GM12878 (cell line): ENCODE data around the gene SSR3. TPM values are rescaled to one million over a fixed set of nuclear protein-coding genes. Genes with fewer than 3 reads are reported as not detected.

Experiments
- ATAC-seq: fragments of 200-7000 bp; cut with Tn5 transposase; 3 replicates; pipeline ENCODE4 v1.9.1; 2020; ENCODE audit warnings: mild to moderate bottlenecking, moderate library complexity
- BruUV-seq: library from RNA; stranded (reverse); fragments of 400-500 nt; replicated peaks from 2 replicates; lab custom pipeline; 2021; lab: Mats Ljungman, UMichigan
- CTCF ChIA-PET: fragments of 300-600 bp; sonication (Branson Sonifier 250); formaldehyde crosslinking; extraction: SDS; loops from one replicate; lab custom pipeline; 2021; ENCODE audit warnings: inconsistent platforms; lab: Yijun Ruan, JAX
- POLR2A ChIA-PET: fragments of 350-600 bp; formaldehyde crosslinking; extraction: SDS; loops from one replicate; lab custom pipeline; 2021; ENCODE audit warnings: inconsistent platforms; lab: Charles Lee
- RAD21 ChIA-PET: fragments of 300-600 bp; sonication (Branson Sonifier 250); formaldehyde crosslinking; loops from one replicate; lab custom pipeline; 2023; ENCODE audit warnings: antibody characterized with exemption; ENCODE audit not compliant: unreplicated experiment; lab: Charles Lee
- SMC1A ChIA-PET: fragments of 300-600 bp; sonication (Branson Sonifier 250); formaldehyde crosslinking; loops from one replicate; lab custom pipeline; 2023; ENCODE audit not compliant: unreplicated experiment, uncharacterized antibody; lab: Charles Lee
- DNase-seq: peaks from one replicate; pipeline ENCODE4 v3.0.0-alpha.2; 2011; ENCODE audit warnings: low read depth, low spot score
- FAIRE-seq: peaks from 3 replicates; lab custom pipeline; 2011; peaks lifted over from hg19 to GRCh38; lab: Jason Lieb, UNC
- H2AFZ ChIP-seq: 2 replicates; pipeline ENCODE4 v1.6.0; 2011; ENCODE audit warnings: low read depth, low read length, control low read depth; ENCODE audit not compliant: control insufficient read depth
- H3K27ac ChIP-seq: 2 replicates; pipeline ENCODE4 v1.5.1; 2011; ENCODE audit warnings: control low read depth; ENCODE audit not compliant: control insufficient read depth, insufficient read depth
- H3K27me3 ChIP-seq, 2 experiments: replicated peaks in 1 of 2; 2 replicates each; pipeline versions ENCODE4 v1.6.0 to v1.6.1; 2011; ENCODE audit warnings: low read length in 1 of 2; ENCODE audit not compliant: control insufficient read depth in 2 of 2, insufficient read depth in 2 of 2
- H3K36me3 ChIP-seq, 2 experiments: 2 replicates each; pipeline ENCODE4 v1.5.1; 2011; ENCODE audit warnings: low read length in 1 of 2; ENCODE audit not compliant: control insufficient read depth in 2 of 2, insufficient read depth in 2 of 2
- H3K4me1 ChIP-seq: 2 replicates; pipeline ENCODE4 v1.6.1; 2011; ENCODE audit warnings: mild to moderate bottlenecking, low read length, moderate library complexity, mixed read lengths; ENCODE audit not compliant: control insufficient read depth, insufficient read depth
- H3K4me2 ChIP-seq: 2 replicates; pipeline ENCODE4 v1.6.0; 2011; ENCODE audit warnings: control low read depth; ENCODE audit not compliant: control insufficient read depth, insufficient read depth
- H3K4me3 ChIP-seq: fragments of 200-600 bp; sonication (generic); 2 replicates; pipeline ENCODE4 v1.5.1; 2016
- H3K79me2 ChIP-seq: 2 replicates; pipeline ENCODE4 v1.6.0; 2011; ENCODE audit warnings: low read length; ENCODE audit not compliant: control insufficient read depth, insufficient read depth
- H3K9ac ChIP-seq: 2 replicates; pipeline ENCODE4 v1.8.0; 2011; ENCODE audit warnings: low read length, control low read depth, mixed read lengths; ENCODE audit not compliant: control insufficient read depth, insufficient read depth
- H3K9me3 ChIP-seq: replicated peaks from 3 replicates; pipeline ENCODE4 v1.5.1; 2011; ENCODE audit warnings: mild to moderate bottlenecking, low read length; ENCODE audit not compliant: control insufficient read depth, insufficient read depth
- H4K20me1 ChIP-seq: 2 replicates; pipeline ENCODE4 v1.6.0; 2011; ENCODE audit not compliant: control insufficient read depth, insufficient read depth
- NBN ChIP-seq: fragments of 450-650 bp; IDR thresholded peaks from 2 replicates; pipeline ENCODE4 v1.6.1; 2016
- SKIL ChIP-seq: fragments of 450-650 bp; IDR thresholded peaks from 2 replicates; pipeline ENCODE4 v1.6.1; 2017; ENCODE audit warnings: mild to moderate bottlenecking, low read depth, inconsistent platforms; ENCODE audit not compliant: poor library complexity, severe bottlenecking
- SMC3 ChIP-seq: IDR thresholded peaks from 2 replicates; pipeline ENCODE4 v1.6.1; 2011; ENCODE audit warnings: low read length, improper control_type of control experiment, borderline replicate concordance
- ZNF207 ChIP-seq: fragments of 450-650 bp; IDR thresholded peaks from 2 replicates; pipeline ENCODE4 v1.6.1; 2014; ENCODE audit warnings: antibody characterized with exemption, mild to moderate bottlenecking, borderline replicate concordance
- WGBS: methylation state at CpG from one replicate; pipeline ENCODE4 v1.1.6; 2016; ENCODE audit warnings: low lambda C conversion rate; ENCODE audit not compliant: insufficient replicate concordance, insufficient coverage; ENCODE audit errors: missing lambda C conversion rate; 5-methylcytosine and 5-hydroxymethylcytosine counted together
- in situ Hi-C: fragments of 300-500 bp; cut with MboI; formaldehyde crosslinking; loops from 9 replicates; pipeline ENCODE4 v1.14.3; 2018; ENCODE audit warnings: mixed read lengths
- intact Hi-C: fragments of 100-400 bp; cut with micrococcal nuclease; formaldehyde crosslinking; loops from one replicate; pipeline ENCODE4 v1.14.2; 2022; ENCODE audit not compliant: unreplicated experiment
- polyA plus RNA-seq, 11 experiments: library from polyadenylated mRNA; depleted of rRNA in 4 of 11; unstranded in 6 of 11; stranded (reverse) in 5 of 11; fragments of >200 nt; fragmentation: Nextera tagmentation in 4 of 11; fragmentation: Illumina TruSeq in 1 of 11; extraction: Ambion mirVana in 4 of 11; extraction: Trizol in 1 of 11; gene quantifications; 1 replicate in 1 of 11; 2 replicates in 10 of 11; pipeline versions ENCODE4 v1.2.1 to v1.2.3, GENCODE V29; 2011 to 2016; ENCODE audit warnings: inconsistent platforms in 2 of 11, missing spikeins in 2 of 11, low read depth in 1 of 11
- total RNA-seq, 4 experiments: library from RNA; depleted of rRNA in 3 of 4; stranded (reverse); fragments of >200 nt in 3 of 4; fragmentation: Illumina TruSeq in 1 of 4; extraction: Trizol in 1 of 4; gene quantifications; 2 replicates each; pipeline versions ENCODE4 v1.2.1 to v1.2.3, GENCODE V29; 2013 to 2021

The SSR3 gene
- total and polyA plus RNA-seq, 10 of the 15 experiments (the other 5 are each of a cell fraction or from before 2014, with no cell fraction given), result 133 to 345 (median 191) TPM

- TF ChIP-seq SKIL, result no peak
- no peak for TF ChIP-seq ZNF207
Measured at GRCh38 chr3:156577736-156578135, 22.8 kb upstream of the SSR3 start (continued).

DNA sequence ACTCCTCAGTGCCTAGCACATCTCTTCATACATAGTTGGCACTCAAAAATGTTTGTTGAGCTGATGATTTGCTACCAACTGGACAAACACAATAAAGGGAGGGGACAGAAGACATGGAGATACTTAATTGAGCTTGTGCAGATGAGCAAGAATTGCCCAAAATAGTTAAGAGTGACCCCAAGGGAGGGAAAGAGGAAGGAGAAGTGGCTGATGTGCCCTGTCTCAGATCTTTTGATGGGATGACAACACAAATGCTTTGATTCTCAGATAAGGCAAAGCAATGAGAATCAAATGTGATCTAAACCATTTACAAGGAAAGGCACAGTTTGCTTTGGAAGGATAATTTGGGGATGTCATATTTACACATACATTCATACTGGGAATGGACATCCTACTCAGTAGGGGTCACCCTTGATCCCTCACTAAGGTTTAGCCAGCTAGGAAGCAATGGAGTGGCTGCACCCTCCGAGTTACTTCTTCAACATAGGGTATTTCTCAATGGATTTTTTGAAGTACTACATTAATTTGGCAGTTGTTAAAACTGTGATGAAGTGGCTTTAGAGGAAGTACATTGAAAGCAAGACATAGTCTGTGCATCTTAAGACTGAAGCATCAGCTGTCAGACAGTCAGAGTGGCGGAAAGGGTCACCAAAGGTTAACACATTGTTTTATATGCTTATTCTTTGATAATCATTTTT, 21.9 kb upstream of the SSR3 start:
- H3K79me2 ChIP-seq, result no peaks in the 10 kb centered on the region
- TF ChIP-seq NBN (no peak), SMC3 (peak; percentile 7; the same call in 1 of the 2 replicates)
- TF ChIP-seq, all 136 proteins: peak for 1
- intact Hi-C loops, result no loop called here
- POLR2A ChIA-PET, result interaction anchor here (0.5 kb wide), 1 partner anchor 1519 kb away, joined by 5 read pairs; no protein-coding TSS in a partner anchor
- 92% methylated on average over 2 of the region's 2 CpGs for WGBS
- no peaks in the 10 kb centered on the region for H4K20me1 ChIP-seq
- no peaks in the 10 kb centered on the region; the same call in 1 of the 3 replicates for H3K9me3 ChIP-seq
- RAD21 ChIA-PET, result interaction anchor here (0.9 to 1.7 kb wide), 3 partner anchors 22 to 97 kb away, joined by 3 to 5 read pairs (median 4); partner anchors contain the start of gene SSR3
- DNase-seq (no peak), ATAC-seq (no peak), FAIRE-seq (no peak)
- no TSS peak for BruUV-seq
- H3K4me1 ChIP-seq, result peaks cover 4% of the 10 kb centered on the region; the same call in 1 of the 2 replicates
- H2AFZ ChIP-seq, result no peak overlapping the region
- no peak overlapping the region for H3K4me2 ChIP-seq
- no peak overlapping the region for H3K4me3 ChIP-seq
- CTCF ChIA-PET, result interaction anchor here (0.9 to 1.4 kb wide), 4 partner anchors 11 to 105 kb away, joined by 3 to 5 read pairs (median 4); no protein-coding TSS in a partner anchor
- no peak overlapping the region for H3K9ac ChIP-seq
- in situ Hi-C loops, result no loop called here
- no peak overlapping the region for H3K27ac ChIP-seq
- SMC1A ChIA-PET, result interaction anchor here (0.6 to 2.0 kb wide), 14 partner anchors 7 to 1484 kb away, joined by 3 to 7 read pairs (median 3); partner anchors contain the start of gene SSR3
- no peaks in the 10 kb centered on the region for H3K27me3 ChIP-seq
- no peaks in the 10 kb centered on the region for H3K36me3 ChIP-seq
